ENCODE results near the gene ACVR1.

- TF ChIP-seq CTCF (IDR thresholded peaks at IDR 0.05) (no peak), POLR2A (IDR thresholded peaks at IDR 0.05) (no peak)
Measured at GRCh38 chr2:157874348-157874747, 1.8 kb downstream of the ACVR1 start.

Measured in testis (tissue), 2 donors.